Upper lobe of left lung (tissue), 4 donors: ENCODE measurements around the gene NUMBL.

Experiments used
- CTCF ChIP-seq, 6 experiments: fragments of 450-650 bp in 4 of 6; fragments of 200-600 bp in 2 of 6; sonication (generic) in 2 of 6; IDR thresholded peaks; one replicate each; pipeline ENCODE4 v1.5.1; 2016 to 2019; ENCODE audit warnings: antibody characterized with exemption in 6 of 6
- POLR2A ChIP-seq, 4 donors: fragments of 450-650 bp; IDR thresholded peaks; one replicate each; pipeline ENCODE4 v1.5.1; 2016 to 2017; ENCODE audit warnings: antibody characterized with exemption in 4 of 4, mild to moderate bottlenecking in 2 of 4
- POLR2AphosphoS5 ChIP-seq, 2 donors: sonication (generic); formaldehyde crosslinking; IDR thresholded peaks; one replicate each; pipeline ENCODE4 v1.5.1; 2017; ENCODE audit warnings: antibody characterized with exemption in 2 of 2

DNA sequence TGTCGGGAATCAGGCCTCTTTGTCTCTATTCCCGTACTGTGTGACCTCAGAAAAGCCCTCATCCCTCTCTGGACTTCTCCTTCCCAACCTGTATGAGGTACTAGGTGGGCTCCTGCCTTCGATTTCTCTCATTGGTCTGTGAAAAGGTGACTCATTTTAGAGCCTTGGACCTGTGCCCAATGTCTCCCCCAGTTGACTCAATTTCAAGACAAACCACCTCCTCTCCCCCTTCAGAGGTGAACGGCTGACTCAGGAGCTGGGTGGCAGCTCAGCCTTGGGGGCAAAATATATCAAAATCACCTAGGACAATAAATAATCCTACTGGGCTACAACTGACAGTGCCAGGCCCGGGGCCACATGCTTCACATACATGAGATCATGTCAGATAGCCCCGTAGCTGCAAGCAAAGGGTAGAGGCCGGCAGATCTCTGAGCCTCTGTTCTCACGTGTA is 25.6 kb upstream of the NUMBL start:
- TF ChIP-seq CTCF (IDR thresholded peaks at IDR 0.05) (no peak), POLR2A (IDR thresholded peaks at IDR 0.05) (peak in 1 of 4 donors; percentile 6), POLR2AphosphoS5 (IDR thresholded peaks at IDR 0.05) (no peak)
